ENCODE results near the gene DNAH10.
"Not testable (repeated sequence)": the region's sequence is repeated elsewhere in the genome, so short reads cannot be mapped to it uniquely, and the experiment has no call there.

The DNAH10 gene

GRCh38 chr12:123906711-123907420 is 144.8 kb downstream of the DNAH10 start:
- TF ChIP-seq ZFX (IDR thresholded peaks at IDR 0.05) = no peak
- no peak for TF ChIP-seq CTCF (conservative IDR thresholded peaks at IDR 0.05)
- no peak overlapping the region for H3K27ac ChIP-seq

- no peak for TF ChIP-seq ZFX (IDR thresholded peaks at IDR 0.05)
- TF ChIP-seq CTCF (conservative IDR thresholded peaks at IDR 0.05) = no peak
Measured at GRCh38 chr12:123907726-123908476, 145.8 kb downstream of the DNAH10 start.

GRCh38 chr12:123908884-123909725 is 147.0 kb downstream of the DNAH10 start:
- TF ChIP-seq ZFX (IDR thresholded peaks at IDR 0.05) (no peak), CTCF (conservative IDR thresholded peaks at IDR 0.05) (no peak)
- no peak overlapping the region for H3K27ac ChIP-seq

More at GRCh38 chr12:123907726-123908476, 145.8 kb downstream of the DNAH10 start:
- H3K27ac ChIP-seq = no peak overlapping the region

GRCh38 chr12:123910057-123910456 is 148.0 kb downstream of the DNAH10 start:
- H3K27ac ChIP-seq = no peak overlapping the region
- TF ChIP-seq ZFX (IDR thresholded peaks at IDR 0.05) (no peak), CTCF (conservative IDR thresholded peaks at IDR 0.05) (no peak)

- TF ChIP-seq CTCF (conservative IDR thresholded peaks at IDR 0.05) (no peak), ZFX (IDR thresholded peaks at IDR 0.05) (no peak)
- no peak overlapping the region for H3K27ac ChIP-seq
Measured at GRCh38 chr12:123910761-123911193, 148.7 kb downstream of the DNAH10 start.

GRCh38 chr12:123911672-123912409 is 149.7 kb downstream of the DNAH10 start:
- H3K27ac ChIP-seq = not testable (repeated sequence)

Measured in C4-2B (cell line).